NCI-H2029 treated with DMSO at 0.1 percent for 48 hours (cell line): ENCODE measurements around the gene FNDC10.
"Not testable (repeated sequence)": the region's sequence is repeated elsewhere in the genome, so short reads cannot be mapped to it uniquely, and the experiment has no call there.

Experiments used
- DNase-seq: peaks from one replicate; lab custom pipeline; 2025; lab: John Stamatoyannopoulos, UW

FNDC10 gene

DNA sequence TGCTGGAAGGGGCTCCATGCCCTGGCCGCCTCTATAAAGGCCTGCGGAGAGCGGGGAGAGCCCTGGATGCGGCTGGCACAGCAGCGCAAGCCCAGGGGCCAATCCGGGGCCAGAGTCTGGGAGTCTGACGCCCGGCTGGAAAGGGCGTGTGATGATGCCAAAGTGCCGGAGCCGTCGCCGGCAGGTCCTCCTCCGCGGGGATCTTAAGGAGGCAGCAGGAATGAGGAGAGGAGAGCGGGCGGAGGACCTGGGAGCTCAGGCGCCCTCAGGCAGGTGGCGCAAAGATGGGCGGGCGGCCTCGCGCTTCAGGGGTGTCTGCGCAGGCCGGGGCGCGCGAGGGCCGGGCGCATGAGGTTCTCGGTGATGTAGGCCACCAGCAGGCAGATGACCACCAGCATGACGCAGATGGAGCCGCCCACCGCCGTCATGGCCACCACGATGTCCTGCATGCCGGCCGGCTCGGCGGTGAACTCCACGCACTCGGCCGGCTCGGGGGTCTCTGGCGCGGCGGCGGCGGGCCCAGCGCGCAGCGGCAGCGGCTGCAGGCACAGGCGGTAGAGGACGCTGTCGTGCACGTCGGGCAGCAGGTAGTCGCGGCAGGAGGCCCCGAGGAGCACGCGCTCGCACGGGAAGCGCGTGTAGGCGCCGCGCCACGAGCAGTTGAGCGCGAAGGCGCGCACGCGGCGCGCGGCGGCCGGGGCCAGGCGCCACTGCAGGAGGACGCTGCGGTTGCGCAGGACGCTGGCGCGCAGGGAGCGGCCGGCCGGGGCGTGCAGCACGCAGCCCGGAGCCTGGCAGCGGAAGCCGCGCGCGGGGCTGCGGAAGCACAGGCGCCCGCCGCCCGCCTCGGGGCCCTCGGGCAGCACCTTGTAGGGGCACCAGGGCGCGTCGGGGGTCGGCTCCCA is 653 bp downstream of the FNDC10 start:
- DNase-seq = no peak

DNA sequence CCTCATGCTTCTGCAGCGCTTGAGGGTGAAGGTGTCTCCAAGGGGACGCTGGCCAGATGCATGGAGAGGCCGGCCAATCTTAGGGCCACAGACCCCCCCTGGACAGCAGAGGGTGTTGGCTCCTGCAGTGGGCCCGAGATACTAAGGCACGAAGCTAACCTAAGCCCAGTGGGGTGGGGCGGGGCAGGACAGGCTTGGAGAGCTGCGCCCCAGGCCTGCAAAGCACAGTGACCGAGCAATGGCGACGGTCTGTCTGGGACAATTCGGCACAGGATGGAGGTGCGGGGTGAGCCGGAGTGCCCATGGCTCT is 1.3 kb downstream of the FNDC10 start:
- DNase-seq = no peak

DNA sequence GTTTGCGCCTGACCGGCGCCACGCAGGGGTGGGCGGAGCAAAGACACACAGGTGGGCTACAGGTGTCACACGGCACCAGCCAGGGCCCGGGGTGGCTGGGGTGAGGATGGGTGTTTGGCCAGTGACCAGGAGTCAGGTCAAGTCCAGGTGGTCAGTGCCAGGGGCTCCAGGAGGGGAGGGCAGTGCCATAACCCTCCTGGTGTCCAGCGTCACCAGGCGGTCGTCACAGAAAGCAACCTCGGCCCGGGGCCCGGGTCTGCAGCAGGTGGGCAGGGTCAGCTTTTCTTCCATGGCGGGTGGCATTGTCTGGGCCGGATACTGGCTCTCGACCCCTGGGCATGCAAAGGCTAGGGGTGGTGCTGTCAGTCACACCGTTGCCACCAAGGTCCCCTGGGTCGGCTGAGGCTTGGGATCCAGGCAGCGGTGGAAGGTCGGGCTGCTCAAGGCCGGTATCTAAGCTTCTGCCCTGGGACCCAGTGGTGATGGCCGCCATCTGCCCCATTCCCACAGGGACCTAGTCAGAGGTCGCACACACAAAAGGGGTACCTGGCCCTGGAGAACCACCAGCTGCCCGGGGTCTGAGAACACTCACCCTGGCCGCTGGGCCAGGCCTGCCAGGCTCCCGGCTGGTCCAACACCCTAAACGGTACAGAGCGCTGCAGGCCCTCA is 1.8 kb downstream of the FNDC10 start:
- no peak for DNase-seq

DNA sequence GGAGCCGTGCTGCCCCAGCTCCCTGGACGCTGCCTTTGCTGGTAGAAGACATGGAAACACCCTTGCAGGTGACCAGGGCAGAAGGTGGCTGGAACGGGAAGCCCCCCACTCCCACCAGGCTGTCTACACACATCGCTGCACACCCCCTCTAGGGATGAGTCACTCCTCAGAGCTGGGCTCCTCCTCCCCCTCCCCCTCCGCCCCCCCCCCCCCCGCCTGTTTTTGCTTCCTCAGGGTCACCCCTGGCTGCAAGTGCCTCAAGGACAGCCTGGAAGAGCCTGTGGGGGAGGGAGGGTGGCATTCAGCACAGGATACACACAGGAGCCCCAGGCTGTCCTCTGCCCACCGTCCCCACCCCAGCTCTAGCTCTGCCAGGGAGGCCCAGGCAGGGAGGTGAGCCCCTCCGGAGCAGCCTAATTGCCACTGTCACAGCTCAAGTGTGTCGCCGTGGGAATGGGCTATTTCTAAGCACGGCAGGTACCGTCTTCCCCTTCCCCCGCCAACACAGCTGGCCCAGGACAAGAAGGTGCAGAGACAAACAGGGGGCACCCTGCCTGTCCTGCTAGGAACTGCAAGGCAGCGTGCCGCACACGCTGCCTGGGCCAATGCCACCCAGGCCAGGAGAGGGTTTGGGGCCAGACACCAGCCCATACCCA is 2.5 kb downstream of the FNDC10 start:
- DNase-seq = no peak

DNA sequence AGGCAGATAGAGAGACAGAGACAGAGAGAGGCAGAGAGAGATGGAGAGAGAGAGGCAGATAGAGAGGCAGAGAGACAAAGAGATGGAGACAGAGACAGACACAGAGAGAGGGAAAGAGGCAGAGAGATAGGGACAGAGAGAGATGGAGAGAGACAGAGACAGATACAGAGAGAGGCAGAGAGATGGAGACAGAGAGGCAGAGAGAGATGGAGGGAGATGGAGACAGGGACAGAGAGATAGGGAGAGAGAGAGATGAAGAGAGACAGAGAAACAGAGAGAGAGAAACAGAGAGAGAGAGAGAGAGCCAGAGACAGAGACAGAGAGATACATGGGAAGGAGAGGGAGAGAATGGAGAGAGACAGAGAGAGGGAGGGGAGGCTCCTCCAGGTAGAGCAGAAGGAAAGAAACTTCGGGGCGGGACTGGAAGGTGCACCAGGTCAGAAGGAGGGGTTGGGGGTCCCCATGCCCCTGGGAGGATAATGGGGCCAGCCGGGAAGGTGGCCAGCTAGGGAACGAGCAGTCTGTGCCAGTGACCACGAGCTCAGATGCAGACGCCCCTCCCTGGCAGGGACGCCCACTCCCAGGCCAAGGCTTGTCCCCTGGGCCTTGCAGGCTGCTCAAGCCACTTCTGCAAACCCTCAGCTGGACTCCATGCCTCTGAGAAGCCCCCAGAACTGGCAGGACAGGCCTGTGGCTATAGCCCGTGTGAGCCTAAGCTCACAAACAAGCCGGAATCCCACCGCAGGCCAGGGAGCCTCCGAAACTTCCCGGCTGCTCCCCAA is 3.3 kb downstream of the FNDC10 start:
- no peak for DNase-seq

DNA sequence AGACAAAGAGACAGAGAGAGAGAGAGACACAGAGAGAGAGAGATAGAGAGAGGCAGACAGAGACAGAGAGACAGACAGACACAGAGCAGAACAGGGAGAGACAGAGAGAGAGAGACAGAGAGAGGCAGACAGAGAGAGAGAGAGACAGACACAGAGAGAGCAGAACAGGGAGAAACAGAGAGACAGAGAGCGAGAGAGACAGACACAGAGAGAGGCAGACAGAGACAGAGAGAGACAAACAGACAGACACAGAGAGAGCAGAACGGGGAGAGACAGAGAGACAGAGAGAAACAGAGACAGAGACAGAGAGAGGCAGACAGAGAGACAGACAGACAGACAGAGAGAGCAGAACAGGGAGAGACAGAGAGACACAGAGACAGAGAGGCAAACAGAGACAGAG is 4.6 kb downstream of the FNDC10 start:
- not testable (repeated sequence) for DNase-seq

DNA sequence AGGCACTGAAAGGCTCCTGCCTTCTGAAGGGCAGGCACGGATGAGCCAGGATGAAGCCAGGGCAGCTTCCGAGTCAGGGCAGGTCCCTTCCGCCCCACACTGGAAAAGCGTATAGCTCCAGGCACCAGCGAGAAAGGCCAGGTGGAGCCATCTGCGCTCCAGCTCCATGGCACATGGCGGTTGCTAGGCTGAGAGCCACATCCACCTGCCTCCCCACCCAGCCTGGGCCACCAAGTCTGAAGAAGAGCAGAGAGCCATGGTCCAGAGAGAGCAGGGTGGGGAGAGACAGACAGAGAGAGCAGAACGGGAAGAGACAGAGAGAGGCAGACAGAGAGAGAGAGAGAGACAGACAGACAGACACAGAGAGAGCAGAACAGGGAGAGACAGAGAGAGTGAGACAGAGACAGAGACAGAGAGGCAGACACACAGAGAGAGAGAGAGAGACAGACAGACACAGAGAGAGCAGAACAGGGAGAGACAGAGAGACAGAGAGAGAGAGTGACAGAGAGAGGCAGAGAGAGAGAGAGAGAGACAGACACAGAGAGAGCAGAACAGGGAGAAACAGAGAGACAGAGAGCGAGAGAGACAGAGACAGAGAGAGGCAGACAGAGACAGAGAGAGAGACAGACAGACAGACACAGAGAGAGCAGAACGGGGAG is 5.2 kb downstream of the FNDC10 start:
- no peak for DNase-seq

DNA sequence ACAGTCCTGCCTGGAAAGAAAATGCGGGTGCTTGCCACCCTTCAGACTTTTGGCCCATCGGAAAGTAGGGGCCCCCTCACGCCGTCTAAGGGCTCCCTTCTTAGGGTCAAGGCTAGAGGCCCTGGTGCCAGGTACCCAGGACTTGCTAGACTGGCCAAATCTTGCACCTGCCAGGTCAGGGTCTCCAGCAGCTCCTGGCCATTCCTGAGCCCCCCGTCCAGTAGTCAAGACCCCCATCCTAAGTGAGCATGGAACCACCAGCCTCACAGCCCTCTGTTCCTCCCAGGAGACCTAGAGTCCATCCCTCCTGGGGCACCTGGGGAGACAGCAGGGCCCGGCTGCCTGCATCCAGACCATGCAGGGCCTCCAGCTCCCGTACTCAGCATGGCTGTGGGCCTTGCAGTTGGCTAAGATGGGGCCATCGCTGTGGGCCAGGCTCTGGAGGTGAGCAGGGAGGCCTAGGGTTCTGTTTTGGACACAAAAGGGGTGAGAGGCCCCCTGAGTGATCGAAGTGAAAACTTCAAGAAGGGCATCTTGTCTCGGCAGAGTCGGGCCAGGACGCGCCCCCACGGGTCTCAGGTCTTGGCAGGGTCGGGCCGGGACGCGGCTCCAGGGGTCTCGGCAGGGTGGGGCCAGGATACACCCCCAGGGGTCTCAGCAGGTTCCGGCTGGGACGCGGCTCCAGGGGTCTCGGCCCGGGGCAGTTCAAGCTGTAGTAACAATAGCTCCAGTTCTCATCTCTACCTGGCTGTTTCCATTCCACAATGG is 5.9 kb downstream of the FNDC10 start:
- DNase-seq = no peak

DNA sequence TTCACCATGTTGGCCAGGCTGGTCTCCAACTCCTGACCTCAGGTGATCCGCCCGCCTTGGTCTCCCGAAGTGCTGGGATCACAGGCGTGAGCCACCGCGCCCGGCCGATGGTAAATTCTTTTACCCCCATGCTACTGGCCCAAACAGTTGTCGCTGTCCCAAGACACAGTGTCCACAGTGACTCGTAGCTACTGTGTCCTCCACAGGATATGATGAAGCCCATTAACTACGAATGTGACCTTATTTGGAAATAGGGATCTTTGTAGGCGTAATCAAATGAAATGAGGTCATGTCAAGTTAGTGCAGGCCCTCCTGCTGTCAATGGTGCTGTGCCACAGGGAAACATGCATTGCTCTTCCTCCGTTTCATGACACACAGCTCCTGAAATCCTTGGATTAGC is 8.5 kb downstream of the FNDC10 start:
- no peak for DNase-seq

DNA sequence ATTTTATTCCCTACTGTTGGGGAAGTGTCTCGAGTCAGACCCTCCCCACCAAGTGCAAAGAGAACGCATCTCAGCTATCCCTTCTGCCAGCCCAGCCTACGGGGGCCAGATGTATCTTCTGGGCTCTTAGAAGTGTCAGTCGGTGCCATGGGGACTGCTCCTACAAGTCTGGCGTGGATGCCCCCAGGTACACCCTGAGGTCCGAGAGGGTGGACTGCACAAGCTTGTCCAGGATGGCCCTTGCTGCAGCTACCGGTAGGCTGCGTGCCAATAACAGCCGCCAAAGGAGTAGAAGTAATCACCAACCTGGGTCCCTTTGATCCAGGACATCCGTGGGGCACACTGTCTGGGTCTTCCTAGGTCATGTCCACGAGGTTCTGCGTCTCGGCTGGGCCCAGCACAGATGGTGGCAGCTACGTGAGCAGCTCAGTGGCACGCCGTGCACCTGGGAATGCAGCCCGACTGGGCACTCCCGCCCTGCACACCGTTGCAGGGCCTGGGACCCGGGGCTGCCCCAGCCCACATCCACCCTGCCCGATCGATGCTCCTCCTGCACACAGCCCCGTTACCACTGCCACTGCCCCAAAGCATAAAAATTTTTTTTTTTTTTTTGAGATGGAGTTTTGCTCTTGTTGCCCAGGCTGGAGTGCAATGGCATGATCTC is 16.5 kb downstream of the FNDC10 start:
- no peak for DNase-seq

DNA sequence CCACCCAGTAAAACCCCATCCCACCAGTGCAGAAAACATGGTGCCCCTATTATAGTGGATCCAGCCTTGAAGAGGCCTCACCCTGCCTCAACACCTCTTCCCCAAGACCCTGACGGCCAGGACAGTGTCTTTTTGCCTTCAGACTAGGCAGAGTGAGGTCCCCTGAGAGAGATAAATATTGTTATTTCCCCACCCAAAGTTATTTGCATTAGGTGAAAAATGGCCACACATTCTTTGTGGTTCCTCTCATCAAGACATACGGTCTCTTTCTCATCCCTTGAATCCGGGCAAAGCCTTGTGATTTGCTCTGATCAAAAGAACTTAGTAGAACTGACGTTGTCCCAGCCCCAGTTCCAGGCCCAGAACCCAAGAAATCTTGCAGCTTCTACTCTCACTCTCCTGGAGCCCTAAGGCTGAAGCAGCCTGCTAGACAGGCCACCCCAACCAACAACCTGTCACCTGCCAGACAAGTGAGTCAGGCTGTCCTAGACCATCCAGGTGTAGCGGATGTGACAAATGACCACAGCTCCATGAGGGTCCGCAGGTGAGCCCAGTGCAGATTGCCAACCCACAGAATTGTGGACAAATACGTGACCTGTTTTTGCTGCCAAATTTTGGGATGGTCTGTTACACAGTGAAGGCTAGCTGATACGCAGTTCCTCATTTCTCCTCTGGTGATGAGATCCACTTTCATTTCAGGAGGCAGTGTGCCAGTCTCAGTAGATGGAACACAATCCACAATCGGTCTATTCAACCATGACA is 17.2 kb downstream of the FNDC10 start:
- DNase-seq = no peak

DNA sequence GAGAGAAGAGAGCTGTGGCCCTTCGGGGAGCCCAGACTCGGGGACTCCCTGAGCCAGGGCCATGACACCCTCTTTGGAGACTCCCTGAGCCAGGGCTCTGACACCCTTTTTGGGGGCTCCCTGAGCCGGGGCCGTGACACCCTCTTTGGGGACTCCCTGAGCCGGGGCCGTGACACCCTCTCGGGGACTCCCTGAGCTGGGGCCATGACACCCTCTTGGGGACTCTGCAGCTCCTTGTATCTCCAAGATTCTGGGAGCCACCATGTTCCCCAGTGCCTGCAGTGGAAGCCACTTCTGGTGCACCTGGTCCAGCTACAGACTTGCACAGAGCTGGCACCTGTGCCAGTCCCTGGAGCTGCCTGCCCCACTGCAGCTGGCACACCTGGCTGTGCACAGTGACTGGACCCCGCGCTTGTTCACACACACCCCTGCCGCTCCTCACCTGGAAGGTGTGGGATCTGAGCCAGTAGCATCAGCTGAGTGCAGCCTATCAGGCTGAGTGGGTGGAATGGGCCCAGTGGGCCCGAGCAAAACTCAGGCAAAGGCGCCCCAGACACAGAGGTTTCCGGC is 21.5 kb downstream of the FNDC10 start:
- DNase-seq = no peak

DNA sequence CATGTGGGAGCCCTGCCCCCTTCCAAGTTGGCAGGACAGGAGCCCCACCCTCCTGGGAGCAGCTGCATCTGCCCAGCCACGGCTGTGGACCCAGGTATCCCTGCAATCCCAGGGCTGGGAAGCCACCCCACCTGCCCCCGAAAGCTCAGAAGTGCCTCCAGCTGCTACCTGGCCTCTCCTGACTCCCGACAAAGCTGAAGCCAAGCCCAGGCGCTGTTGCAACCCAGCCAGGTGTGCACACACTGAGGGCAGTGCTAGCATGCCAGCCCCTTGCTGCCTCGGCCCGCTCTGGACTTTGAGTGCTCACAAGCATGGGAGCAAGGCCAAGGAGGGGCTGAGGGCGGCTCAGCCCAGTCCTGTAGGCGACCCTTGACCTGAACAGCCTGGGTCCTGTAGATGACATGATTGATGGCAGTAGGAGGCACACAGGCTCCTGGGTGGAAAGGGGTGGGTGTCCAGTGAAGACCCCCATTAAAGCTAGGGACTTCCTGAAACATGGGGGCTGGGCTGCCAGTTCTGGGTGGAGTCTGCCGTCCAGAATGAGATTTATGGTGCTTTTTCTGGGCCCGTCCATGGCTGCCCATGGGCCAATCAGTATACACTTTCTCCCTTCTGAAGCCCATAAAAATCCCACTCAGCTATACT is 22.4 kb downstream of the FNDC10 start:
- no peak for DNase-seq

DNA sequence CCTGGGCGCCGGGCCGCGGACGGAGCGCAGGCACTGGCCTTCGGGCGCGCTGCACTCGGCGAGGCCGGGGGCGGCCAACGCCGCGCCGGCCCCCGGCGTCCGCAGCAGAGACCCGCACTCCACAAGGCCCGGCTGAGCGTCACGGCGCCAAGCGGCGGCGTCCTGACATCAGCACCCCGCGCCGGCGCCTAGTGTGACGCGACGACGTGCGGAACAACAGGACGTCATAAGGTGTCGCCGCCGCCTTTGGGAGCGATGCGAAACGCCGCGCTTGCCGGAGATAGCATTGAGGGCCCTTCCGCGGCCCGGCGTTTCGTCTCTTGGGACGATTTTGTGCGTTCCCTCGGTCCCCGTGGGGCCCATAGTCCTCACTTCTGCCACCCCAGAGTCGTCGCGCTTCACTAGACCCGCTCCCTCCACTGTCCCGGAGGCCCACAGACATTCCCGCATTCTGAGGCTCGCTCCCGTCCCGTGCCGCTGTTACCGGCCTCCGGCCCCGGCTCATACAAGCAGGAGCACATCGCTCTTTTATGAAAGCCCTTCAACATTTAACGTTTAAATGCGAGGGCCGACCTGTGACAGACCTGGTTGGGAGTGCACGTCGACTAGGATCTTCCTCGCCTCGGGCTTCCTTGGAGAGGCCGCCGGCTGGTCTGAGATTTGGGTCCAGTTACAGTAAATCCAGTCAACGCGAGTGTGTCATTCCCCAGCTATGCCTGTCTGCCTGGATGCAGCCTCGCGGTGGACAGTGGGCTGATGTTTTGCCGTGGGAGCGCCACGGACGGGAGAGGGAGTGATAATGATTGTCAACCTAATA is 25.0 kb downstream of the FNDC10 start, which contains the start of gene SSU72:
SSU72 (minus strand) TSS at position 143 of the 817 bp plus-strand sequence. CDS start 306 bp downstream, outside the sequence.
- DNase-seq = peak; percentile 59

DNA sequence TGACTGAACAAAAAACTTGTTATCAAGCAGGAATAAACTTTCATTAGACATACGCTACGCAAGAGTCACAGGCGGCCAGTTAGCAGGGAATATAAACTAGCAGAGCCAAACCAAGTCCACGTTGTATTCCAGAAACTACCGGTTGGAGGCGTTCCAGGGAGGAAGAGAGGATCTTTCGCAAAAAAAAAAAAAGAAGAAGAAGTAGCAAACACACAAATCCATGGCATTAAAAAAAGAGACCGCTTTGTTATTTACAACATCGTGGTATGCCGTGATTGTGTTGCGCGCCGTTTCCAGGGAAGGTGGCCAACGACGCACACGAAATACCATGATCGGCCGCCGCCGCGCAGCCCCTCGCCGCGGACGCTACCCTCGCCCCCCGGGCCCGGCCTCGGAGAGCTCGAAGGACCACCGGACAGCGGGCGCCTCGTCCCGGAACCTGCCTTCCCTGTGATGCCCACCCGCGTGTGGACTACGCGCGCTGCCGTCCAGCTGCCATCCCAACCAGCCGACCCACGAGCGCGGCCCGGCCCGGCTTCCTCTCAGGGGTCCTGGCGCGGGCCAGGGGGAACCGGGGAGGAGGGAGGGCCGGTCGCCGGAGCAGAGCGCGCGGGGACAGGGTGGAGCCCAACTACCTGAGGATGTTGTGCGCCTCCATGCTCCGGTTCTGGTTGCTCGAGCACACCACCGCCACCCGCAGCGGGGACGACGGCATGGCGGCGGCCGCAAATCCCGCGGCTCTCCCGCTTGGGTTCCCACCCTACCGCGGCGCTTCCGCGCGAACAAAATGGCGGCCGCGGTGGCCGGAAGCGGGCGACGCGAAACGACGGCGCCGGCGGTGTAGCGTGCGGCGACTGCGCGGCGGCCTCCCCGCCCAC is 25.9 kb downstream of the FNDC10 start:
- DNase-seq = no peak

DNA sequence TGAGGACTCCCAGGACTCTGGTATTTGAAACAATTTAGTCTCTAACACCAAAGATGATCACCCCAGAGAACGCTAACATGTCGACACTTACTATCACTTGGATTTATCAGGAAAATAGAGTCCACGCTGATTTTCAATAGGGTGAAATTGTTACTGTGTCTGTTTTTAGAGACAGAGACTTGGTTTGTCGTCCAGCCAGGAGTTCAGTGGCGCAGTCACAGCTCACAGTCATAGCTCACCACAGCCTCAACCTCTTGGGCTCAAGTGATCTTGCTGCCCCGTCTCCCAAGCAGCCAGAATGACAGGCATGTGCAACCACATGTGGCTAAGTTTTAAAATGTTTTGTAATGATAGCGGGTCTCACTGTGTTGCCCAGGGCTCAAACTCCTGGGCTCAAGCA is 30.6 kb downstream of the FNDC10 start:
- DNase-seq = no peak

DNA sequence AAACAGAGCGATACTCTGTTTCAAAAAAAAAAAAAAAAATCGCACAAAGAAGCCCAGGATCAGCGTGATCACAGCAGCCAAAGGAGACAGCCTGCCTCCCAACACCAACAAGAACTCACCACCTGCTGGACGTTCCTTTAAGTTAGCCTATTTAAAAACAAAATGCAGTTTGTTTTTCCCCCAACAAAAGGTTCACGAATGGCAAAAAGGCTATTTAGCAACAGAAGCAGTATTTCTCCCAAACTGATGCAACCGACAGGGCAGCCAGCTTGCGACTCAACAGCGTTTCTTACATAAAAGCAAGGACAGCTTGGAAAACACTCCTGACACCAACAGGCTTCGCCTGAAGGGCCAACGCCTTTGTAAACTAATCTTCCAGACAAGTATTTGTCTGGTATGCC is 32.0 kb downstream of the FNDC10 start:
- DNase-seq = no peak
